Keratinocyte (primary cell): ENCODE results near the gene DCBLD2. TPM values are rescaled to one million over a fixed set of nuclear protein-coding genes. Genes with fewer than 3 reads are reported as not detected.

Experiments used
- DNase-seq: peaks from one replicate; pipeline ENCODE4 v3.0.0-alpha.2; 2011; ENCODE audit warnings: low read depth, missing footprints, low spot score
- FAIRE-seq: peaks from 2 replicates; lab custom pipeline; 2011; peaks lifted over from hg19 to GRCh38; lab: Jason Lieb, UNC
- H2AFZ ChIP-seq: 2 replicates; pipeline ENCODE4 v1.6.0; 2012; ENCODE audit warnings: low read length, control low read depth, inconsistent platforms; ENCODE audit not compliant: control insufficient read depth
- H3K27ac ChIP-seq: 2 replicates; pipeline ENCODE4 v1.5.1; 2011; ENCODE audit warnings: low read length; ENCODE audit not compliant: control insufficient read depth, insufficient read depth
- H3K27me3 ChIP-seq: 3 replicates; pipeline ENCODE4 v1.6.0; 2011; ENCODE audit warnings: low read length; ENCODE audit not compliant: control insufficient read depth, insufficient read depth; ENCODE audit errors: extremely low read depth
- H3K36me3 ChIP-seq, 2 experiments: 2 replicates in 1 of 2; 3 replicates in 1 of 2; pipeline ENCODE4 v1.5.1; 2011; ENCODE audit warnings: low read length in 2 of 2, mild to moderate bottlenecking in 1 of 2; ENCODE audit not compliant: control insufficient read depth in 2 of 2, insufficient read depth in 2 of 2; ENCODE audit errors: extremely low read depth in 1 of 2
- H3K4me1 ChIP-seq: 3 replicates; pipeline ENCODE4 v1.5.1; 2011; ENCODE audit warnings: low read length; ENCODE audit not compliant: control insufficient read depth, insufficient read depth; ENCODE audit errors: extremely low read depth
- H3K4me2 ChIP-seq: 3 replicates; pipeline ENCODE4 v1.6.0; 2011; ENCODE audit warnings: low read depth, low read length; ENCODE audit not compliant: control insufficient read depth, insufficient read depth; ENCODE audit errors: extremely low read depth
- H3K4me3 ChIP-seq, 3 experiments: fragments of 200-600 bp in 1 of 3; sonication (generic) in 1 of 3; 2 replicates in 2 of 3; 3 replicates in 1 of 3; pipeline ENCODE4 v1.5.1; 2011 to 2016; ENCODE audit warnings: low read length in 3 of 3, mild to moderate bottlenecking in 3 of 3, control low read depth in 2 of 3, inconsistent platforms in 1 of 3, low read depth in 1 of 3, mixed read lengths in 1 of 3, mixed run types in 1 of 3, moderate library complexity in 1 of 3; ENCODE audit not compliant: control insufficient read depth in 2 of 3, insufficient read depth in 2 of 3; ENCODE audit errors: extremely low read depth in 1 of 3
- H3K79me2 ChIP-seq: 2 replicates; pipeline ENCODE4 v1.6.0; 2012; ENCODE audit warnings: low read length; ENCODE audit not compliant: control insufficient read depth, insufficient read depth
- H3K9ac ChIP-seq: 3 replicates; pipeline ENCODE4 v1.6.0; 2011; ENCODE audit warnings: low read length; ENCODE audit not compliant: control insufficient read depth, insufficient read depth; ENCODE audit errors: extremely low read depth
- H3K9me1 ChIP-seq: 3 replicates; pipeline ENCODE4 v1.6.0; 2011; ENCODE audit warnings: low read length; ENCODE audit not compliant: control insufficient read depth, insufficient read depth; ENCODE audit errors: extremely low read depth
- H3K9me3 ChIP-seq: 2 replicates; pipeline ENCODE4 v1.5.1; 2012; ENCODE audit warnings: low read depth, low read length; ENCODE audit not compliant: control insufficient read depth
- H4K20me1 ChIP-seq: 3 replicates; pipeline ENCODE4 v1.6.0; 2011; ENCODE audit warnings: low read length; ENCODE audit not compliant: control insufficient read depth, insufficient read depth; ENCODE audit errors: extremely low read depth
- EZH2 ChIP-seq: IDR thresholded peaks from one replicate; pipeline ENCODE4 v1.6.1; 2012; ENCODE audit warnings: inconsistent platforms, mild to moderate bottlenecking, low read length, moderate library complexity
- dilution Hi-C: fragments of 300-500 bp; cut with MboI; formaldehyde crosslinking; loops from one replicate; pipeline ENCODE4 v1.7.0; 2020; ENCODE audit warnings: low sequenced_read_pairs; ENCODE audit not compliant: extremely low pct_ligation_motif_present
- polyA plus RNA-seq, 5 experiments: library from polyadenylated mRNA; depleted of rRNA in 3 of 5; stranded (reverse) in 3 of 5; stranded (forward) in 1 of 5; unstranded in 1 of 5; fragments of >200 nt; gene quantifications; 1 replicate in 1 of 5; 2 replicates in 3 of 5; 3 replicates in 1 of 5; pipeline versions ENCODE4 v1.2.1 to v1.2.3, GENCODE V29; 2011 to 2012; ENCODE audit warnings: missing spikeins in 2 of 5, low read depth in 1 of 5, low replicate concordance in 1 of 5
- TF ChIP-seq, protein P1 (sequence below), 3 experiments: IDR thresholded peaks in 1 of 3; conservative IDR thresholded peaks in 1 of 3; optimal IDR thresholded peaks in 1 of 3; 2 replicates in 2 of 3; 3 replicates in 1 of 3; pipeline versions ENCODE3 to v1.5.1; 2011; ENCODE audit warnings: low read length in 3 of 3, mild to moderate bottlenecking in 3 of 3, moderate library complexity in 2 of 3, control low read depth in 1 of 3, inconsistent platforms in 1 of 3; ENCODE audit not compliant: insufficient read depth in 2 of 3; ENCODE audit errors: extremely low read depth in 1 of 3

Gene DCBLD2
- polyA plus RNA-seq, 1 donor (not counting 4 experiments of a cell fraction or from before 2014, with no cell fraction given), result 465 TPM

DNA sequence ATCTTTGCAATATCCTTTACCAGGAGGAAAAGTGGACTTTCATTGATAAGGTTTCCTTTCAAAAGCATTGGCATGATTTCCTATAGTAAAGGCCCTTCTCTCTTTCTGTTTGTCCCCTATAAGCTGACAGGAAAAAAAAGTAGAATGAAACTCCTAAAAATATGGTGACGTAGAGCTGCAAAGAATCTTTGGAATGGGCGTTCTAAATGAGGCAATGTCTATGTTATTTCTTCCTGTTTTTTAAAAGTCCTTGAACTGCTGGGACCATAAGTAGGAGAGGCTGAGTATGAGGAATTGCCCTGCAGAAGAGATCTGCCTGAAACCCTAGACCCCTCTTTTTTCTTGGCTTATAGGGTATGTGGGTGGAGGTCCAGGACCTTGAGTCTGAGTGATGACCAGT lies 121.2 kb downstream of the DCBLD2 start:
- H3K4me2 ChIP-seq, result no peak overlapping the region
- H3K79me2 ChIP-seq, result no peaks in the 10 kb centered on the region
- no peak overlapping the region for H2AFZ ChIP-seq
- FAIRE-seq (peak; percentile 9), DNase-seq (no peak)
- no peaks in the 10 kb centered on the region for H4K20me1 ChIP-seq
- no peaks in the 10 kb centered on the region for H3K9me3 ChIP-seq
- no peak overlapping the region for H3K9ac ChIP-seq
- dilution Hi-C loops, result loop anchor here (25.0 kb wide), 1 partner anchor 168 kb away; no protein-coding TSS in a partner anchor
- TF ChIP-seq, protein P1, sequence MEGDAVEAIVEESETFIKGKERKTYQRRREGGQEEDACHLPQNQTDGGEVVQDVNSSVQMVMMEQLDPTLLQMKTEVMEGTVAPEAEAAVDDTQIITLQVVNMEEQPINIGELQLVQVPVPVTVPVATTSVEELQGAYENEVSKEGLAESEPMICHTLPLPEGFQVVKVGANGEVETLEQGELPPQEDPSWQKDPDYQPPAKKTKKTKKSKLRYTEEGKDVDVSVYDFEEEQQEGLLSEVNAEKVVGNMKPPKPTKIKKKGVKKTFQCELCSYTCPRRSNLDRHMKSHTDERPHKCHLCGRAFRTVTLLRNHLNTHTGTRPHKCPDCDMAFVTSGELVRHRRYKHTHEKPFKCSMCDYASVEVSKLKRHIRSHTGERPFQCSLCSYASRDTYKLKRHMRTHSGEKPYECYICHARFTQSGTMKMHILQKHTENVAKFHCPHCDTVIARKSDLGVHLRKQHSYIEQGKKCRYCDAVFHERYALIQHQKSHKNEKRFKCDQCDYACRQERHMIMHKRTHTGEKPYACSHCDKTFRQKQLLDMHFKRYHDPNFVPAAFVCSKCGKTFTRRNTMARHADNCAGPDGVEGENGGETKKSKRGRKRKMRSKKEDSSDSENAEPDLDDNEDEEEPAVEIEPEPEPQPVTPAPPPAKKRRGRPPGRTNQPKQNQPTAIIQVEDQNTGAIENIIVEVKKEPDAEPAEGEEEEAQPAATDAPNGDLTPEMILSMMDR (optimal IDR thresholded peaks at IDR 0.05 in 1 of 3, IDR thresholded peaks at IDR 0.05 in 1 of 3, conservative IDR thresholded peaks at IDR 0.05 in 1 of 3; ENCODE audit: extremely low read depth in 1 of 3, insufficient read depth in 2 of 3, low read length in 3 of 3), result no peak
- TF ChIP-seq EZH2, result no peak
- no peak overlapping the region for H3K27ac ChIP-seq
- H3K27me3 ChIP-seq, result no peaks in the 10 kb centered on the region
- H3K9me1 ChIP-seq, result no peaks in the 10 kb centered on the region
- H3K4me1 ChIP-seq, result peaks cover 48% of the 10 kb centered on the region
- no peak overlapping the region for H3K4me3 ChIP-seq
- no peaks in the 10 kb centered on the region for H3K36me3 ChIP-seq

DNA sequence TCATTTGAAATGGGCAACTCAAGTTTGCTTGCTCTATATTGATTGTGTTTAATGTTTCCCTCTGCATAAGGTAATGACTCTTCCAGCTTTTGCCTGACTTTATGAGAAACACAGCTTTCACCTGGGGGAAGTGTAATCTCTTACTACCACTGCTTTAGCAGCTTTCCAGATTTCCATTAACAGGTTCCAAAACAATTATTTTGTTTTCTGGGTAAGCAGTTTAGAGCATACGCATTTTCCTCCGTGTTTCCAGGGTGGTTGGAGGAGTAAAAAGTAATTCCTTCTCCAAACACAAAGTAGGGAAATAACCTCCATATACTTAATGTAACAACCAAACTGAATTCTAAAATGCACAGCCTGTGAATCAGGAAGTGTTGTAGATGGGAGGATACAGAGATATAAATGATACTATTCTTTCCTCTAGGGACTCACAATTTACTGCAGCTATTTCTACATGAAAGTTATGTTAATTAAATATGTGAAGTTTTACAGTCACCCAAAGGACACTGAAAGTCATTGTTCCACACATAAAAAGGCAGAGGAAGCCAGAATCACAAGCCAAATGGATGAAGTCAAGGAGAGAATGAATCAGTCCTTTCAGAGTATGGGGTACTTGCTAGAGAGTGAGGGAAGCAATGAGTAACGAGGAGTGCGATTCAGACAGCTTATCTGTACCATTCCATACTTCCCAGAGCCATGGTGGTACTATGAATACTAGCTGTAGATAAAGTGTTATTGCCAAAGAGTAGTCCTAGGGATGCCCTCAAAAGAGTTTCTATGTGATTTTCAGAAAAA lies 121.8 kb downstream of the DCBLD2 start:
- DNase-seq (no peak), FAIRE-seq (no peak)

More for the DNA sequence above, 121.8 kb downstream of the DCBLD2 start:
- Histone ChIP-seq H3K4me3 (no peak overlapping the region), H3K4me2 (peak overlapping the region; percentile 80), H4K20me1 (no peaks in the 10 kb centered on the region), H2AFZ (no peak overlapping the region), H3K9me1 (no peaks in the 10 kb centered on the region), H3K27ac (peak overlapping the region; percentile 82), H3K9me3 (no peaks in the 10 kb centered on the region), H3K9ac (peak overlapping the region; percentile 14), H3K79me2 (no peaks in the 10 kb centered on the region), H3K36me3 (no peaks in the 10 kb centered on the region), H3K27me3 (no peaks in the 10 kb centered on the region), H3K4me1 (peaks cover 42% of the 10 kb centered on the region)
- dilution Hi-C loops, result loop anchor here (25.0 kb wide), 1 partner anchor 167 kb away; no protein-coding TSS in a partner anchor
- TF ChIP-seq, protein P1 (optimal IDR thresholded peaks at IDR 0.05 in 1 of 3, IDR thresholded peaks at IDR 0.05 in 1 of 3, conservative IDR thresholded peaks at IDR 0.05 in 1 of 3; ENCODE audit: extremely low read depth in 1 of 3, insufficient read depth in 2 of 3, low read length in 3 of 3), result no peak
